Endothelial cell of umbilical vein (primary cell): ENCODE data around the gene CRHR2.

Source experiments
- CTCF ChIP-seq, 2 donors: IDR thresholded peaks; 1 replicate in 1 of 2; 2 replicates in 1 of 2; pipeline ENCODE4 v1.5.1; 2011; ENCODE audit warnings: low read length in 2 of 2, mild to moderate bottlenecking in 2 of 2, moderate library complexity in 2 of 2, control low read depth in 1 of 2, inconsistent platforms in 1 of 2, low read depth in 1 of 2; ENCODE audit not compliant: insufficient read depth in 1 of 2; ENCODE audit errors: extremely low read depth in 1 of 2
- FOS ChIP-seq: IDR thresholded peaks from 2 replicates; pipeline ENCODE4 v1.6.1; 2011; ENCODE audit warnings: mild to moderate bottlenecking, low read length, moderate library complexity, borderline replicate concordance; ENCODE audit not compliant: insufficient read depth
- MAX ChIP-seq: IDR thresholded peaks from 2 replicates; pipeline ENCODE4 v1.6.1; 2011; ENCODE audit not compliant: insufficient read depth, insufficient read length
- POLR2A ChIP-seq: IDR thresholded peaks from 2 replicates; pipeline ENCODE4 v1.6.1; 2012; ENCODE audit warnings: low read depth, mild to moderate bottlenecking, control low read depth, low read length
- POLR2AphosphoS5 ChIP-seq: IDR thresholded peaks from 2 replicates; pipeline ENCODE4 v1.6.1; 2012; ENCODE audit warnings: low read depth, mild to moderate bottlenecking, control low read depth, low read length, moderate library complexity; ENCODE audit not compliant: insufficient read depth

- no peak for TF ChIP-seq CTCF (IDR thresholded peaks at IDR 0.05; ENCODE audit: extremely low read depth in 1 of 2, insufficient read depth in 1 of 2, low read depth in 1 of 2, low read length in 2 of 2)
- no peak for TF ChIP-seq POLR2AphosphoS5
- no peak for TF ChIP-seq POLR2A
- TF ChIP-seq MAX: no peak
- no peak for TF ChIP-seq FOS
These were observed 10.2 kb upstream of the CRHR2 start for GRCh38 chr7:30692438-30692837.
